K562 (cell line): ENCODE results near the gene MARCHF7. TPM values are rescaled to one million over a fixed set of nuclear protein-coding genes. Genes with fewer than 3 reads are reported as not detected.

Source experiments
- GATA2 ChIP-seq: sonication (generic); formaldehyde crosslinking; IDR thresholded peaks from 2 replicates; pipeline ENCODE4 v1.4.0; 2020; ENCODE audit warnings: mild to moderate bottlenecking, missing genetic modification reagents
- PHF20 ChIP-seq: fragments of 450-650 bp; IDR thresholded peaks from 2 replicates; pipeline ENCODE4 v1.6.1; 2018; ENCODE audit not compliant: partially characterized antibody
- POU5F1 ChIP-seq: fragments of 150-350 bp; IDR thresholded peaks from 2 replicates; pipeline ENCODE4 v1.6.1; 2014; ENCODE audit warnings: borderline replicate concordance, low read length, low read depth, mild to moderate bottlenecking; ENCODE audit not compliant: partially characterized antibody
- ZNF766 ChIP-seq: fragments of 200-800 bp; sonication (Bioruptor generic); conservative IDR thresholded peaks from 2 replicates; pipeline ENCODE4 v1.6.1; 2016; ENCODE audit warnings: missing genetic modification characterization, missing compliant biosample characterization
- polyA plus RNA-seq, 8 experiments: library from polyadenylated mRNA; depleted of rRNA in 4 of 8; stranded (reverse) in 5 of 8; unstranded in 3 of 8; fragments of >200 nt; fragmentation: Nextera tagmentation in 2 of 8; fragmentation: Illumina TruSeq in 1 of 8; extraction: Ambion mirVana in 2 of 8; extraction: Trizol in 1 of 8; gene quantifications; 2 replicates each; pipeline versions ENCODE4 v1.2.1 to v1.2.3, GENCODE V29; 2011 to 2014; ENCODE audit warnings: inconsistent platforms in 1 of 8, missing spikeins in 1 of 8
- total RNA-seq, 7 experiments: library from RNA; depleted of rRNA in 6 of 7; stranded (reverse); fragments of >200 nt in 6 of 7; fragmentation: Illumina TruSeq in 2 of 7; extraction: Trizol in 2 of 7; gene quantifications; 2 replicates each; pipeline versions ENCODE4 v1.2.1 to v1.2.3, GENCODE V29; 2011 to 2021; ENCODE audit warnings: low replicate concordance in 1 of 7
- TF ChIP-seq, protein P1 (sequence below): fragments of 450-650 bp; IDR thresholded peaks from 2 replicates; pipeline ENCODE4 v1.6.1; 2016; ENCODE audit warnings: low read depth
- TF ChIP-seq, protein P2 (sequence below): fragments of 250-450 bp; sonication (Bioruptor Pico); IDR thresholded peaks from 2 replicates; pipeline ENCODE4 v1.5.0; 2021; ENCODE audit warnings: mild to moderate bottlenecking, borderline replicate concordance
- TF ChIP-seq, protein P3 (sequence below): sonication (generic); formaldehyde crosslinking; IDR thresholded peaks from 2 replicates; pipeline ENCODE4 v1.8.0; 2022; ENCODE audit warnings: mild to moderate bottlenecking, missing genetic modification reagents, borderline replicate concordance
- TF ChIP-seq, protein P4 (sequence below): fragments of 250-450 bp; sonication (Bioruptor Pico); IDR thresholded peaks from 2 replicates; pipeline ENCODE4 v1.4.0; 2020; ENCODE audit warnings: mild to moderate bottlenecking, moderate library complexity
- TF ChIP-seq, protein P5 (sequence below): fragments of 450-650 bp; IDR thresholded peaks from 2 replicates; pipeline ENCODE4 v1.6.1; 2018; ENCODE audit not compliant: partially characterized antibody

The MARCHF7 gene
- total and polyA plus RNA-seq, 9 of the 15 experiments (the other 6 are each of a cell fraction or from before 2014, with no cell fraction given): 58.2 to 137 (median 86.7) TPM

DNA sequence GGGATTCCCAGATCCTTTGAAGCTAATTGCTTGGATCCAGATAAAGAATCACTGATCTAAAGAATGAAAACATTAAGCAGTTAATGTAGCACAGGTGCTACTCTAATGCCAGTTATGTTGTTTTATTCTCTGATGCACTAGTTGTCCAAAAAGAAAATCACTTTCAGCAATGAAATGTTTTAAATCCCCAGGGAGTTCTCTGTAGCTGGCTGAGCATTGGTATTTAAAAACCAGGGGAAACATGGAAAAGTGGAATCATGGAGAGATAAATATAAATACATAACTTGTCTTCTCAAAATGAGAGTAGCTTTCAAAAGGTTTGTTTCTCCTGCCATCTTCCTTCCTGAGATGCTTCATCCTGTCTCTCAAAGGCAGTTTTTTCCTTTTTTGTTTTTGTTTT is 48.0 kb downstream of the MARCHF7 start (continued):
- TF ChIP-seq, protein P1, sequence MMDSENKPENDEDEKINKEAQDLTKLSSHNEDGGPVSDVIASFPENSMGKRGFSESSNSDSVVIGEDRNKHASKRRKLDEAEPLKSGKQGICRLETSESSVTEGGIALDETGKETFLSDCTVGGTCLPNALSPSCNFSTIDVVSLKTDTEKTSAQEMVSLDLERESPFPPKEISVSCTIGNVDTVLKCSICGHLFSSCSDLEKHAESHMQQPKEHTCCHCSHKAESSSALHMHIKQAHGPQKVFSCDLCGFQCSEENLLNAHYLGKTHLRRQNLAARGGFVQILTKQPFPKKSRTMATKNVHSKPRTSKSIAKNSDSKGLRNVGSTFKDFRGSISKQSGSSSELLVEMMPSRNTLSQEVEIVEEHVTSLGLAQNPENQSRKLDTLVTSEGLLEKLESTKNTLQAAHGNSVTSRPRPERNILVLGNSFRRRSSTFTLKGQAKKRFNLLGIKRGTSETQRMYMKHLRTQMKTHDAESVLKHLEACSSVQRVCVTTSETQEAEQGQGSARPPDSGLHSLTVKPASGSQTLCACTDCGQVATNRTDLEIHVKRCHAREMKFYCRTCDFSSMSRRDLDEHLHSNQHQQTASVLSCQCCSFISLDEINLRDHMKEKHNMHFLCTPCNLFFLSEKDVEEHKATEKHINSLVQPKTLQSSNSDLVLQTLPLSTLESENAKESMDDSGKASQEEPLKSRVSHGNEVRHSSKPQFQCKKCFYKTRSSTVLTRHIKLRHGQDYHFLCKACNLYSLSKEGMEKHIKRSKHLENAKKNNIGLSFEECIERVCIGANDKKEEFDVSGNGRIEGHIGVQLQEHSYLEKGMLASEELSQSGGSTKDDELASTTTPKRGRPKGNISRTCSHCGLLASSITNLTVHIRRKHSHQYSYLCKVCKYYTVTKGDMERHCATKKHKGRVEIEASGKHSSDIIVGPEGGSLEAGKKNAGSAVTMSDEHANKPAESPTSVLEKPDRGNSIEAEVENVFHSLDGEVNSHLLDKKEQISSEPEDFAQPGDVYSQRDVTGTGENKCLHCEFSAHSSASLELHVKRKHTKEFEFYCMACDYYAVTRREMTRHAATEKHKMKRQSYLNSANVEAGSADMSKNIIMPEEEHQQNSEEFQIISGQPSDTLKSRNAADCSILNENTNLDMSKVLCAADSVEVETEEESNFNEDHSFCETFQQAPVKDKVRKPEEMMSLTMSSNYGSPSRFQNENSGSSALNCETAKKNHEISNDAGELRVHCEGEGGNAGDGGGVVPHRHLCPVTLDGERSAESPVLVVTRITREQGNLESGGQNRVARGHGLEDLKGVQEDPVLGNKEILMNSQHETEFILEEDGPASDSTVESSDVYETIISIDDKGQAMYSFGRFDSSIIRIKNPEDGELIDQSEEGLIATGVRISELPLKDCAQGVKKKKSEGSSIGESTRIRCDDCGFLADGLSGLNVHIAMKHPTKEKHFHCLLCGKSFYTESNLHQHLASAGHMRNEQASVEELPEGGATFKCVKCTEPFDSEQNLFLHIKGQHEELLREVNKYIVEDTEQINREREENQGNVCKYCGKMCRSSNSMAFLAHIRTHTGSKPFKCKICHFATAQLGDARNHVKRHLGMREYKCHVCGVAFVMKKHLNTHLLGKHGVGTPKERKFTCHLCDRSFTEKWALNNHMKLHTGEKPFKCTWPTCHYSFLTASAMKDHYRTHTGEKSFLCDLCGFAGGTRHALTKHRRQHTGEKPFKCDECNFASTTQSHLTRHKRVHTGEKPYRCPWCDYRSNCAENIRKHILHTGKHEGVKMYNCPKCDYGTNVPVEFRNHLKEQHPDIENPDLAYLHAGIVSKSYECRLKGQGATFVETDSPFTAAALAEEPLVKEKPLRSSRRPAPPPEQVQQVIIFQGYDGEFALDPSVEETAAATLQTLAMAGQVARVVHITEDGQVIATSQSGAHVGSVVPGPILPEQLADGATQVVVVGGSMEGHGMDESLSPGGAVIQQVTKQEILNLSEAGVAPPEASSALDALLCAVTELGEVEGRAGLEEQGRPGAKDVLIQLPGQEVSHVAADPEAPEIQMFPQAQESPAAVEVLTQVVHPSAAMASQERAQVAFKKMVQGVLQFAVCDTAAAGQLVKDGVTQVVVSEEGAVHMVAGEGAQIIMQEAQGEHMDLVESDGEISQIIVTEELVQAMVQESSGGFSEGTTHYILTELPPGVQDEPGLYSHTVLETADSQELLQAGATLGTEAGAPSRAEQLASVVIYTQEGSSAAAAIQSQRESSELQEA: no peak
- TF ChIP-seq, protein P2, sequence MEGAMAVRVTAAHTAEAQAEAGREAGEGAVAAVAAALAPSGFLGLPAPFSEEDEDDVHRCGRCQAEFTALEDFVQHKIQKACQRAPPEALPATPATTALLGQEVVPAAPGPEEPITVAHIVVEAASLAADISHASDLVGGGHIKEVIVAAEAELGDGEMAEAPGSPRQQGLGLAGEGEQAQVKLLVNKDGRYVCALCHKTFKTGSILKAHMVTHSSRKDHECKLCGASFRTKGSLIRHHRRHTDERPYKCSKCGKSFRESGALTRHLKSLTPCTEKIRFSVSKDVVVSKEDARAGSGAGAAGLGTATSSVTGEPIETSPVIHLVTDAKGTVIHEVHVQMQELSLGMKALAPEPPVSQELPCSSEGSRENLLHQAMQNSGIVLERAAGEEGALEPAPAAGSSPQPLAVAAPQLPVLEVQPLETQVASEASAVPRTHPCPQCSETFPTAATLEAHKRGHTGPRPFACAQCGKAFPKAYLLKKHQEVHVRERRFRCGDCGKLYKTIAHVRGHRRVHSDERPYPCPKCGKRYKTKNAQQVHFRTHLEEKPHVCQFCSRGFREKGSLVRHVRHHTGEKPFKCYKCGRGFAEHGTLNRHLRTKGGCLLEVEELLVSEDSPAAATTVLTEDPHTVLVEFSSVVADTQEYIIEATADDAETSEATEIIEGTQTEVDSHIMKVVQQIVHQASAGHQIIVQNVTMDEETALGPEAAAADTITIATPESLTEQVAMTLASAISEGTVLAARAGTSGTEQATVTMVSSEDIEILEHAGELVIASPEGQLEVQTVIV (CRISPR knock-in tag): no peak
- no peak for TF ChIP-seq ZNF766 (CRISPR knock-in tag)
- TF ChIP-seq, protein P3, sequence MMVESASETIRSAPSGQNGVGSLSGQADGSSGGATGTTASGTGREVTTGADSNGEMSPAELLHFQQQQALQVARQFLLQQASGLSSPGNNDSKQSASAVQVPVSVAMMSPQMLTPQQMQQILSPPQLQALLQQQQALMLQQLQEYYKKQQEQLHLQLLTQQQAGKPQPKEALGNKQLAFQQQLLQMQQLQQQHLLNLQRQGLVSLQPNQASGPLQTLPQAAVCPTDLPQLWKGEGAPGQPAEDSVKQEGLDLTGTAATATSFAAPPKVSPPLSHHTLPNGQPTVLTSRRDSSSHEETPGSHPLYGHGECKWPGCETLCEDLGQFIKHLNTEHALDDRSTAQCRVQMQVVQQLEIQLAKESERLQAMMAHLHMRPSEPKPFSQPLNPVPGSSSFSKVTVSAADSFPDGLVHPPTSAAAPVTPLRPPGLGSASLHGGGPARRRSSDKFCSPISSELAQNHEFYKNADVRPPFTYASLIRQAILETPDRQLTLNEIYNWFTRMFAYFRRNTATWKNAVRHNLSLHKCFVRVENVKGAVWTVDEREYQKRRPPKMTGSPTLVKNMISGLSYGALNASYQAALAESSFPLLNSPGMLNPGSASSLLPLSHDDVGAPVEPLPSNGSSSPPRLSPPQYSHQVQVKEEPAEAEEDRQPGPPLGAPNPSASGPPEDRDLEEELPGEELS (CRISPR knock-in tag): no peak
- TF ChIP-seq, protein P4, sequence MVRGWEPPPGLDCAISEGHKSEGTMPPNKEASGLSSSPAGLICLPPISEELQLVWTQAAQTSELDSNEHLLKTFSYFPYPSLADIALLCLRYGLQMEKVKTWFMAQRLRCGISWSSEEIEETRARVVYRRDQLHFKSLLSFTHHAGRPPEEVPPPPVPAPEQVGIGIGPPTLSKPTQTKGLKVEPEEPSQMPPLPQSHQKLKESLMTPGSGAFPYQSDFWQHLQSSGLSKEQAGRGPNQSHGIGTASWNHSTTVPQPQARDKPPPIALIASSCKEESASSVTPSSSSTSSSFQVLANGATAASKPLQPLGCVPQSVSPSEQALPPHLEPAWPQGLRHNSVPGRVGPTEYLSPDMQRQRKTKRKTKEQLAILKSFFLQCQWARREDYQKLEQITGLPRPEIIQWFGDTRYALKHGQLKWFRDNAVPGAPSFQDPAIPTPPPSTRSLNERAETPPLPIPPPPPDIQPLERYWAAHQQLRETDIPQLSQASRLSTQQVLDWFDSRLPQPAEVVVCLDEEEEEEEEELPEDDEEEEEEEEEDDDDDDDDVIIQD (CRISPR knock-in tag): no peak
- TF ChIP-seq POU5F1: no peak
- no peak for TF ChIP-seq GATA2
- TF ChIP-seq, protein P5, sequence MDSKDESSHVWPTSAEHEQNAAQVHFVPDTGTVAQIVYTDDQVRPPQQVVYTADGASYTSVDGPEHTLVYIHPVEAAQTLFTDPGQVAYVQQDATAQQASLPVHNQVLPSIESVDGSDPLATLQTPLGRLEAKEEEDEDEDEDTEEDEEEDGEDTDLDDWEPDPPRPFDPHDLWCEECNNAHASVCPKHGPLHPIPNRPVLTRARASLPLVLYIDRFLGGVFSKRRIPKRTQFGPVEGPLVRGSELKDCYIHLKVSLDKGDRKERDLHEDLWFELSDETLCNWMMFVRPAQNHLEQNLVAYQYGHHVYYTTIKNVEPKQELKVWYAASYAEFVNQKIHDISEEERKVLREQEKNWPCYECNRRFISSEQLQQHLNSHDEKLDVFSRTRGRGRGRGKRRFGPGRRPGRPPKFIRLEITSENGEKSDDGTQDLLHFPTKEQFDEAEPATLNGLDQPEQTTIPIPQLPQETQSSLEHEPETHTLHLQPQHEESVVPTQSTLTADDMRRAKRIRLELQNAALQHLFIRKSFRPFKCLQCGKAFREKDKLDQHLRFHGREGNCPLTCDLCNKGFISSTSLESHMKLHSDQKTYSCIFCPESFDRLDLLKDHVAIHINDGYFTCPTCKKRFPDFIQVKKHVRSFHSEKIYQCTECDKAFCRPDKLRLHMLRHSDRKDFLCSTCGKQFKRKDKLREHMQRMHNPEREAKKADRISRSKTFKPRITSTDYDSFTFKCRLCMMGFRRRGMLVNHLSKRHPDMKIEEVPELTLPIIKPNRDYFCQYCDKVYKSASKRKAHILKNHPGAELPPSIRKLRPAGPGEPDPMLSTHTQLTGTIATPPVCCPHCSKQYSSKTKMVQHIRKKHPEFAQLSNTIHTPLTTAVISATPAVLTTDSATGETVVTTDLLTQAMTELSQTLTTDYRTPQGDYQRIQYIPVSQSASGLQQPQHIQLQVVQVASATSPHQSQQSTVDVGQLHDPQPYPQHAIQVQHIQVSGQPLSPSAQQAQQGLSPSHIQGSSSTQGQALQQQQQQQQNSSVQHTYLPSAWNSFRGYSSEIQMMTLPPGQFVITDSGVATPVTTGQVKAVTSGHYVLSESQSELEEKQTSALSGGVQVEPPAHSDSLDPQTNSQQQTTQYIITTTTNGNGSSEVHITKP: no peak
- no peak for TF ChIP-seq PHF20
